ENCODE results near the gene HGD. TPM values are rescaled to one million over a fixed set of nuclear protein-coding genes. Genes with fewer than 3 reads are reported as not detected.
A peak's percentile ranks its signal among the peaks of the same experiment; 100 is the strongest.

Gene HGD
- total RNA-seq, 1 experiment from 2014 or later: 0.33 TPM

- Histone ChIP-seq H3T11ph (ENCODE audit: low read length) (no peak overlapping the region), H3K4me1 (ENCODE audit: insufficient read depth, low read length) (no peaks in the 10 kb centered on the region), H2BK5ac (ENCODE audit: insufficient read length, low read length) (no peak overlapping the region), H3K14ac (ENCODE audit: insufficient read depth, low read length) (no peak overlapping the region), H2BK12ac (ENCODE audit: insufficient read length, low read depth, low read length) (no peak overlapping the region), H3K56ac (ENCODE audit: insufficient read length, low read depth, low read length) (no peak overlapping the region), H2BK15ac (ENCODE audit: low read depth, low read length) (no peak overlapping the region), H2BK20ac (ENCODE audit: low read depth, low read length, poor library complexity, severe bottlenecking) (no peak overlapping the region), H3K4me2 (ENCODE audit: insufficient read depth, insufficient read length, low read length) (no peak overlapping the region), H3K27me3 (ENCODE audit: insufficient read depth, low read length) (no peaks in the 10 kb centered on the region), H3K18ac (ENCODE audit: insufficient read length, low read depth, low read length) (no peak overlapping the region), H4K5ac (ENCODE audit: insufficient read length, low read depth, low read length) (no peak overlapping the region), H2AK5ac (ENCODE audit: insufficient read length, low read length) (no peak overlapping the region), H3K9me3 (ENCODE audit: control insufficient read depth, low read depth, low read length) (no peaks in the 10 kb centered on the region), H3K23ac (ENCODE audit: insufficient read length, low read depth, low read length) (no peak overlapping the region), H3K27ac (ENCODE audit: insufficient read length, low read depth, low read length) (no peak overlapping the region), H3K79me2 (ENCODE audit: insufficient read depth, low read length) (no peaks in the 10 kb centered on the region), H3K4ac (ENCODE audit: low read depth, low read length) (no peak overlapping the region), H2AFZ (ENCODE audit: low read length) (no peak overlapping the region), H2BK120ac (ENCODE audit: low read depth, low read length, poor library complexity, severe bottlenecking) (no peak overlapping the region), H4K91ac (ENCODE audit: insufficient read length, low read depth, low read length) (no peak overlapping the region), H4K8ac (replicated peaks; ENCODE audit: insufficient read length, low read depth, low read length) (no peak overlapping the region), H3K79me1 (ENCODE audit: insufficient read depth, low read depth, low read length, poor library complexity, severe bottlenecking) (no peaks in the 10 kb centered on the region), H3K9ac (ENCODE audit: extremely low read depth, insufficient read length, low read length) (no peak overlapping the region), H3K23me2 (ENCODE audit: insufficient read length, low read depth, low read length, poor library complexity, severe bottlenecking) (no peaks in the 10 kb centered on the region), H4K20me1 (ENCODE audit: control insufficient read depth, insufficient read depth, insufficient read length) (no peaks in the 10 kb centered on the region)
- Mint-ChIP-seq H3K27me3 (ENCODE audit: low read depth) (no peaks in the 10 kb centered on the region), H3K27ac (peak overlapping the region in 1 of 3 experiments; percentile 67; a peak in 1 of 7 replicates), H3K9me3 (peaks cover 13 to 16% of the 10 kb centered on the region in 2 experiments), H3K4me1 (peaks cover 8 to 10% of the 10 kb centered on the region in 2 experiments), H3K36me3 (ENCODE audit: insufficient read depth in 1 of 3, low read depth in 3 of 3) (peaks cover 5 to 23% (median 5%) of the 10 kb centered on the region in 3 experiments), H3K4me3 (no peak overlapping the region)
- no peak for DNase-seq
- no CpG with 5 or more reads among the region's 1 CpG for WGBS (ENCODE audit: extremely low coverage, insufficient read length, low lambda C conversion rate)
- TF ChIP-seq, protein P1, sequence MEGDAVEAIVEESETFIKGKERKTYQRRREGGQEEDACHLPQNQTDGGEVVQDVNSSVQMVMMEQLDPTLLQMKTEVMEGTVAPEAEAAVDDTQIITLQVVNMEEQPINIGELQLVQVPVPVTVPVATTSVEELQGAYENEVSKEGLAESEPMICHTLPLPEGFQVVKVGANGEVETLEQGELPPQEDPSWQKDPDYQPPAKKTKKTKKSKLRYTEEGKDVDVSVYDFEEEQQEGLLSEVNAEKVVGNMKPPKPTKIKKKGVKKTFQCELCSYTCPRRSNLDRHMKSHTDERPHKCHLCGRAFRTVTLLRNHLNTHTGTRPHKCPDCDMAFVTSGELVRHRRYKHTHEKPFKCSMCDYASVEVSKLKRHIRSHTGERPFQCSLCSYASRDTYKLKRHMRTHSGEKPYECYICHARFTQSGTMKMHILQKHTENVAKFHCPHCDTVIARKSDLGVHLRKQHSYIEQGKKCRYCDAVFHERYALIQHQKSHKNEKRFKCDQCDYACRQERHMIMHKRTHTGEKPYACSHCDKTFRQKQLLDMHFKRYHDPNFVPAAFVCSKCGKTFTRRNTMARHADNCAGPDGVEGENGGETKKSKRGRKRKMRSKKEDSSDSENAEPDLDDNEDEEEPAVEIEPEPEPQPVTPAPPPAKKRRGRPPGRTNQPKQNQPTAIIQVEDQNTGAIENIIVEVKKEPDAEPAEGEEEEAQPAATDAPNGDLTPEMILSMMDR (conservative IDR thresholded peaks at IDR 0.05): no peak
Observed at GRCh38 chr3:120634539-120634938, 47.5 kb downstream of the HGD start.
